GM19193 (cell line): ENCODE results near the gene DENND5A.

Source experiments
- POLR2A ChIP-seq: IDR thresholded peaks from 4 replicates; pipeline ENCODE4 v1.6.1; 2011; ENCODE audit not compliant: insufficient read depth, insufficient read length; ENCODE audit errors: extremely low read depth

The DENND5A gene

DNA sequence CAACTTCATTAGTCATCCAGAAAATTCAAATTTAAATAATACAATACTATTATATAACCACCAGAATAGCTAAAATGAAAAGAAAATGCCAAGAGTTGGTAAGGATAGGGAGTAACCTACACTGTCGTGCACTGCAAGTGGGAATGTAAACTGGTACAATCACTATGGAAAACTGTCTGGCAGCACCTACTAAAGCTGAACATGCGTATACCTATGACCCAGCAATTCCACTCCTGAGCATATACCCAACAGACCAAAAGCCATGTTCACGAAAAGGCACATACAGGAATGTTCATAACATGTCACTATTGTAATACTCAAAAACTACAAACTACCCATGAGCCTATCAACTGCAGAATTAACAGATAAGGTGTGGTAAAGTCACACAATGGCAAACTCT, 32.7 kb downstream of the DENND5A start:
- no peak for TF ChIP-seq POLR2A

- no peak for TF ChIP-seq POLR2A
Measured at GRCh38 chr11:9231848-9232177, 33.3 kb downstream of the DENND5A start.

GRCh38 chr11:9230296-9230695, 34.9 kb downstream of the DENND5A start:
- no peak for TF ChIP-seq POLR2A

- no peak for TF ChIP-seq POLR2A
Measured at GRCh38 chr11:9228091-9228490, 37.1 kb downstream of the DENND5A start.

DNA sequence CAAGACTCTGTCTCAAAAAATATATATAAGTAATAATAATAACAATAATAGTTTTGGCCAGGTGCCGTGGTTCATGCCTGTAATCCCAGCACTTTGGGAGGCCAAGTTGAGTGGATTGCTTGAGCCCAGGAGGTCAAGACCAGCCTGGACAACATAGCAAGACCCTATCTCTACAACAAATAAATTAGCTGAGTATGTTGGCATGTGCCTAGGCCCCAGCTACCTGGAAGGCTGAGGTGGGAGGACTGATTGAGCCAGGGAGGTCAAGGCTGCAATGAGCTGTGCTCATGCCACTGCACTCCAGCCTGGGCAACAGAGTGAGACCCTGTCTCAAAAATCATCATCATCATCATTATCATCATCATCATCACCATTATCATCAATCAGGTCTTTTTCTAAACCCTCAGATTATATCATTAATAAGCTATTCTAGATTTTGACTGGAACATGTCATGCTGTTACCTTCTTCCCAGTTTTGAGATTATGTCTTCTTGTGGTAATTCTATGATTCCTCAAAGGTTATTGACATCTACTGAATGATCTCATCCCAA, 39.3 kb downstream of the DENND5A start:
- TF ChIP-seq POLR2A: no peak

GRCh38 chr11:9222654-9223053, 42.5 kb downstream of the DENND5A start:
- TF ChIP-seq POLR2A: no peak

DNA sequence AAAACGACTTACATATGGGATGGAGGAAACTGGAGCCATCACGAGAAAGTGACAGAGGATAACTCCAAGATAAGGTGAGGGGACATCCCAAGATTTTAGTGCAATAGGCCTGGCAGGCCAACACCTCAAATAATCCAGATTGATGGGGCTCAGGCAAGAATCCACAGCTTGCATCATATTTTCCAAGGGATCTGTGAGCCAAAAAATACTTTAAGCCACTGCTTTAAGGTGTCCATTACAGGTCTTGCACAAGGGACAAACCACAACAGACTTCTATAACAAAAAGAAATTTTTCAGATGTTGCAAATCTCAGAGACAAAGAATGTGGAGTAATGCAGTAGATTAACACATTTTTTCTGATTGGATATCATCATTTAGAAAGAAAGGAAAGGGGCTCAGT, 45.6 kb downstream of the DENND5A start:
- TF ChIP-seq POLR2A: no peak

DNA sequence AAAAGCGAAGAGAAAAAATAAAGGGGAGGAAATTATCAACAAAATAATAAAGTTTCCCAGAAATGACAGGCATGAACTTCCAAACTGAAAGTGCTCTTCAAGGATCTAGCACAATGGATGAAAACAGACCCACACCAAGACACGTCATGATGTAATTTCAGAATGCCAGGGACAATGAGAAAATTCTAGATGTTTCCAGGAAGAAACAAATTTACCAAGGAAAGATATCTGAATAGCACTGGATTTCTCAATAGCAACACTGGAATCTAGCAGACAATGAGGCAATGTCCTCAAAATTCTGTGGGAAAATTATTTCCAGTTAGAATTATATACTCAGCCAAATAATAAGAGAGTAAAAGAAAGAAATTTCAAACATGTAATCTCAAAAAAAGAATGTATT, 46.0 kb downstream of the DENND5A start:
- TF ChIP-seq POLR2A: no peak

- TF ChIP-seq POLR2A: no peak
Measured at GRCh38 chr11:9214765-9215164, 50.4 kb downstream of the DENND5A start.

DNA sequence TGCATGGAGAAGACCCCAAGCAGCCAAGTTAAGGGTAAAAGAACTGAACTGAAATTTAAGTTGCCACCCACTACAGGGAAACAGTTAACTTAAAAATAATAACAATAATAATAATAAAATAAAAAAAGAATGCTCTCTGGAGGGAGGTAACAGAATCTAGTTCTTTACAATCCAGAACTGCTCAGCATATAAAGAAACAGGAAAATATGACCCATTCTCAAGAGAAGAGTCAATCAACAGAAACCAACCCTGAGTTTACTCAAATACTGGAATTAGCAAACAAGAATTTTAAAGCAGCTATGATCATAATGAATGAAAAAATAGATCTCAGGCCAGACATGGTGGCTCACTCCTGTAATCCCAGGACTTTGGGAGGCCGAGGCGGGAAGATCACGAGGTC, 53.8 kb downstream of the DENND5A start:
- TF ChIP-seq POLR2A: no peak

DNA sequence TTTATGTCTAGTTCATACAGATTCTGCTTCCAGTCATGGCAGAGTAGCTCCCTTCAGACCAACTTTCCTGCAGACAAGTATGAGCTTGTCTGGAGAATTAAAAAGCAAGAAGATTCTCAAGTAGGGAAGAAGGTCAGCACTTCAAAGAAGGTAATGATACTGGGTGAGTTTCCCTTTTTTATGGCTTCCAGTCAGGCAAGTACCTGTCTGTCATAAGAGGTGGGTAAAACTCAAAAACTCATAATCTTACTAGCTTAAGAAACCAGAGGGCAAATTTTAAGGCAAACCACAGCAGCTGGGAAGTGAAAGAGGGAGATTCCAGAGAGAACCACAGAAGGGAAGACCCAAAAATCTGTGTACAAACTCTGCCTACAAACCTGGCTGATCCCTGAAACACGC, 54.2 kb downstream of the DENND5A start:
- no peak for TF ChIP-seq POLR2A

DNA sequence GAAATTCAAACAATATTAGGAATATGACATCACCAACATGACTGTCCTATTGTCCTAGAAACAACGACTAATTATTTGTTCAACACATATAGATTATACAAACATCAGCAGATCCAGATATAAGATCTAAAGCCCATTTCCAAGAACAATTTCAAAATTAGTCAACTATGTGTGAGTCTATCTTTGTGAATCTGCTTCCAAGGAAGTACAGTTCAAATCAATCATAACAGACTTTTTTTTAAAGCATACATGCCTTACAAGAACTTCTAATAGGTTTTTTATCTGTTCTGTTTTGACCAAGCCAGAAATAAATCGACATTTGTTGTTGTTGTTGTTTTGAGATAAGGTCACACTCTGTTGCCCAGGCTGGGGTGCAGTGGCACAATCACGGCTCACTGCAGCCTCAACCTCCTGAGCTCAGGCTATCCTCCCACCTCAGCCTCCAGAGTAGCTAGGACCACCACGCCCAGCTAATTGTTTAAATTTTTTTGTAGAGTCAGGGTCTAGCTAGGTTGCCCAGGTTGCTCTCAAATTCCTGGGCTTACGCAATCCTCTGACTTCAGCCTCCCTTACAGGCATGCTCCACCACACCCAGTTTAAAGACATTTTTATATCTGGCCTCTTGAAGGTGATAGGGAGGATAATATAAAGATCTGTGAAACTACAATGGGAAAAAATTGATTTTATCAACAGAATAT, 54.8 kb downstream of the DENND5A start:
- TF ChIP-seq POLR2A: no peak

GRCh38 chr11:9208726-9209501, 56.2 kb downstream of the DENND5A start:
- TF ChIP-seq POLR2A: no peak

DNA sequence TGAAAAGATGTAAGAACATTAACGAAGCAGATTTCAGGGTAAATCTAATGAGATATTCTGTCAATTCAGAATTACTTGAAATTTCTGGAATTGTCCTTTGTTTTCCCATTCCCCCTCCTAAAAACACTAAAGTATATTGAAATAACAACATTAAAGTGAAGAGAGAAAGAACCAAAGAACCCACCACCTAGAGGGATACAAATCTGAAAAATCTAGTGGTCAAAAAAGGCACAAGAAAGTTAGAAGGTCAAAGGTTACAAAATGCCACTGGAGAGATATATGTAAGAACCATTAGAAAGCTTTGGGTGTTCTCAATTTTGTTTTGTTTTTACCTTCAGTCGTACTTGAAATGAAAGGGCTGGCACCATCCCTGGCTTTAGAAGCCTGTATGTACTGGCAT, 57.9 kb downstream of the DENND5A start:
- TF ChIP-seq POLR2A: no peak

DNA sequence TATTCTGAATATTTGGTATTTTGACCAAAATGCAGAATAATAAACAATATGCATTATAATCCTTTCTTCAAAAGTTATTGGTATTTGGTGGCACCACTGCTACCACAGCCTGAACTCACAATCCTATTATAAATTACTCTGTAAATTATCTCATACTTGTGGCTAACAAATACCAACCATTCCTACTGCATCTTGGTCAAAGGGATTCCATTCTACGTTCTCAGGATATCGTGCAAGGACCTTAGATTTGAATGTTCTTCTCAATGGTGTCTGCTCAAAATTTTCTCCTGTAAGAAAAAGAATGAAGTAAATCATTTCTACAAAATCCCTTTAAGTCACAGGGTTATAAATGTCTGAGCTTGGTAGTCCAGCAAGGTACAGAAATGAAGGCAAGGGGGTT, 58.7 kb downstream of the DENND5A start:
- TF ChIP-seq POLR2A: no peak

- TF ChIP-seq POLR2A: no peak
Measured at GRCh38 chr11:9203691-9204311, 61.3 kb downstream of the DENND5A start.
